CD4-positive, alpha-beta T cell treated with Interleukin-4 for 1 hour (primary cell): ENCODE results near the gene ENGASE.

ENCODE experiments used
- DNase-seq, 2 donors: peaks; one replicate each; pipeline ENCODE4 v3.0.0-alpha.2; 2020 to 2022

The ENGASE gene

DNA sequence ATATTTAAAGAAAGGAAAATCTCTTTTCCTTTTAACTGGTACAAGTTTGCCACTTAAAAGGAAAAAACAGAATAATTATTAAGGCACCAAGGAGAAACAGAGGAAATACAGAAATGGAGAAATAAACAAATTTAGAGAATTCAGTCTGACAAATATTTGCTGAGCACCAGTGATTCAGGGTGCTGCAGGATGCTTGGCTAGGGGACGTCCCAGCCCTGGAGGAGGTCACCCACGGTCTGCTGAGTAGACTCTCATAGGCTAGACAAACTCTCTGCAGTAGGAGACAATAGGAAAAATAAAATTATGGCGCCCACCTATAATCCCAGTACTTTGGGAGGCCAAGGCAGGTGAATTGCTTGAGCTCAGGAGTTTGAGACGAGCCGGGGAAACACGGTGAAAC, 34.7 kb upstream of the ENGASE start:
- DNase-seq, result no peak

DNA sequence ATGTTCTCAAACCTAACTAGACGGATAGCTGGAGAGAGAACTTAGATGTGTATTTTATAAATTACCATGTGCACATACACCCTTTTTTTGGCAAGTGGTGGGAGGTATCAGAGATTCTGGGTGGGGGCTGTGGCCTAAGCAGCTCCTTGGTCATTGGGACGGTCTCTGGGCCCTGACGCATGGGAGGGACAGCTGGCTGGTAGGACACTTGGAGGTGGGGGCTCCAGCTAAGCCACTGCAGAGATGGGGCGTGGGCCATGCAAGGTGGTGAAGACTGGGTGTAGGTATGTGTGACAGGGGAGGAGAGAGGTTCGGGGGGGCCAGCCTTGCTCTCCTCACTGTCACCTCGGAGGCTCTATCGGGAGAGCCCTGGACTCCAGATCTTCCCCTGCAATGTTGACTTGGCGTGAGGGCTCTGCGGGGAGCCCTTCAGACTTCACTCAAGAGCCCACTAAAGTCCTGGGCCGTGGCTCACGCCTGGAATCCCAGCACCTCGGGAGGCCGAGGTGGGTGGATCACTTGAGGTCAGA, 33.5 kb upstream of the ENGASE start:
- DNase-seq, result no peak

DNA sequence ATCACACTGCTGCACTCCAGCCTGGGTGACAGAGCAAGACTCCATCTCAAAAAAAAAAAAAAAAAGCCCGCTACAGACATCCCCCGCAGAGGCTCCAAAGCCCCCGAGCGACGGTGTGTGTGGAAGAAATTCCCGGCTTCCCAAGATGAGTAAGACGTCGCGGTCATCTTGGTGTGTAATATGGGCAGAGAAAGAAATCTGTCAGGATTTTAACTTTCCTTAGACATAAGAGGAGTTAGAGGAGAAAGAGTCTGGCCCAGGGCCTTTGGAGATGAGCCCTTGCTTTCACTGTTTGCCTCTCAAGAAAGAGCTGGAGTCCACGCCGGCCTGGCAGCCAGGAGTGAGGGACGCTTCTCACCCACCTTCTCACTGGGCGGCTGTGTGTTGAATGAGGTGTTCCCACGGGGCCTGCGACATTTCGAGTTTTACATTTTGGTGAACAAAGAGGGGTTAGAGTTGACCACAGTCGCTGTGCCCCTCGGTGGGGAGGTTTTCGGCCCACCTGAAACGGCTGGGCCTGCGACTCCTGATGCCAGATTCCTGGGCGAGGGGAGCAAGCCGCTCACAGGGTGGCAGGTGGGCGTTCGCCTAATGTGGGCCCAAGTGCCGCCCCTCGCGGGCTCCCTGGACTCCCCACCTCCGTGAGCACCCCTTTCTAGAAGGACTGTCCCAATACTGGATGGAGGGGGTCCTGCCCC, 32.8 kb upstream of the ENGASE start:
- DNase-seq, result no peak

DNA sequence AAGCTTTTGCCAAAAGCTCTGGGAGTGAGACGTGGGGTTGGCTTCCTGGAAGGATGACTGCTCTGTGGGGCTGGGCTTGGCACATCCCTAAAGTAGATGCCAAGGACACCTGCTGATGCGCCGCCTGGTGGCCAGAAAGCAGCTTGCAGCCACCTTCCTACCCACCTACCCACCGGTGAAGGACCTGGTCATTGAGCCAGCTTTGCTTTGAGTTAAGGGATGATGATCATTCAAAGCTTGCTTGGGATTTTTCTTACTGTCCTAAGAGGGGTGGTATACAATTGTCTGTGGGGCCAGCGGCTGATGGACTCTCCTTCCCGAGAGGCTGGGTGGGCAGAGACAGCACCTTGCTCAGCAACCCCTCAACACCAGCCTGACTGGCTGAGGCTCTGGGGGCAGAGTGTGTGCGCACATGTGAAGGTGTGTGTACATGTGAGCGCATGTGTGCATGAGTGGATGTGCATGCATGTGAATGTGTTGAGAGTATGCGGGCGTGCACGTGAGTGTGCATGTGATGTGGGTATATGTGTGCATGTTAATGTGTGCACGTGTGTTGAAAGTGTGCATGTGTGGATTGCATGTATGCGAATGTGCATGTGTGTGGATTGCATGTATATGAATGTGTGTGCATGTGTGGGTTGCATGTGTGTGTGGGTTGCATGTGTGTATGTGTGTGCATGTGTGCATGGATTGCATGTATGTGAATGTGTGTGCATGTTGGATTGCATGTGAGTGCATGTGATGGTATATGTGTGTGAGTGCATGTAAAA, 32.0 kb upstream of the ENGASE start:
- DNase-seq, result peak; percentile 58 to 64

DNA sequence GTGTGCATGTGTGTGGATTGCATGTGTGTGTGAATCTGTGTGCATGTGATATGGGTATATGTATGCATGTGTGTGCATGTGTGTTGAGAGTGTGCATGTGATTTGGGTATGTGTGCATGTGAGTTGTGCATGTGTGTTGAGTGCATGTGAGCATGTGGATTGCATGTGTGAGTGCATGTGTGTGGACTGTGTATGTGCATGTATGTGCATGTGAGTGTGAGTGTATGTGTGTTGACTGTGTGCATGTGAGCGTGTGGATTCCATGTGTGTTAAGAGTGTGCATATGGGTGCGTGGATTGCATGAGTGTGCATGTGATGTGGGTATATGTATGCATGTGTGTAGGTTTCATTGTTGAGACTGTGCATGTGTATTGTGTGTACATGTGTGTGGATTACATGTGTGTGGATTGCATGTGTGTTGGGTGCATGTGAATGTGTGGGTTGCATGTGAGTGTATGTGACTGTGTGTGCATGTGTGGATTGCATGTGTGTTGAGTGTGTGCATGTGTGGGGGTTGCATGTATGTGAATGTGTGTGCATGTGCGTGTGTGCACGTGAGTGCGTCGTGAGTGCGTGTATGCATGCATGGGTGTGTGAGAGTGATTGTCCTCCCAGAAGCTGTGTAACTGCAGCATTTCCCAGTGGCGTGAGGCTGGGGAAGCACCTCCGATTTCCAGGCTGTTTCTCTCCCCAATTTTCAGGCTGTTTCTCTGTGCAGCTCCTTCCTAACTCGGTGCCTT, 31.3 kb upstream of the ENGASE start:
- no peak for DNase-seq

DNA sequence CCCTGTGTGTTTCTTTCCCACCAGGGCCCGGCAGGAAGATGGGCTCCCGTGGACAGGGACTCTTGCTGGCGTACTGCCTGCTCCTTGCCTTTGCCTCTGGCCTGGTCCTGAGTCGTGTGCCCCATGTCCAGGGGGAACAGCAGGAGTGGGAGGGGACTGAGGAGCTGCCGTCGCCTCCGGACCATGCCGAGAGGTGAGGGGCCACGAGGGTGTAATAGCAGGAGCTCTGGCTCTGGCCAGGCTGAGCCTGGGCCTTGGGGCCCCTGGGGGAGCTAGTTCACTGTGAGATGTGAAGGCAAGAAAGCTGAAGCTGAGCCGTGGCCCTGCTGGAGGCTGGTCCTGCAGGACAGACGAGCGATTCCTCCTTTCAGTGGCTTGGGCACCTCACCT, 30.7 kb upstream of the ENGASE start:
- DNase-seq, result no peak

DNA sequence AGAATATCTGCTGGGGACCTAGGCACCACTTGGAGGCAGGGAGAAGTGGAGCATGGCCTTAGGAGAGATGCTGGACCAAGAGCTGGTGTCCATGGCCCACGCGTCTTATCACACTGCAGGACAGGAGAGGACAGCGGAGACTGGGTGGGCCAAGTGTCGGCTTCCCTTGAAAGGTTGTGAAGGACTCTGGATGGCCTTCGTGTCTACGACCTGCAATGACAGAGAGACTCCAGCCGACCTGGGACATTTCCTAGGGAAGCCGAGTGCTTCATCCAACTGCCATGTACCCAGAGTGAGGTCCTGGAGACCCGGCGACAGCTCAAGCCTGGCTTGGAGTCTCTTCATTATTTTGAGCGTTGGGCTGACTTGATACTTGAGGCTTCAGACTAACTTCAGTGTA, 30.2 kb upstream of the ENGASE start:
- no peak for DNase-seq

DNA sequence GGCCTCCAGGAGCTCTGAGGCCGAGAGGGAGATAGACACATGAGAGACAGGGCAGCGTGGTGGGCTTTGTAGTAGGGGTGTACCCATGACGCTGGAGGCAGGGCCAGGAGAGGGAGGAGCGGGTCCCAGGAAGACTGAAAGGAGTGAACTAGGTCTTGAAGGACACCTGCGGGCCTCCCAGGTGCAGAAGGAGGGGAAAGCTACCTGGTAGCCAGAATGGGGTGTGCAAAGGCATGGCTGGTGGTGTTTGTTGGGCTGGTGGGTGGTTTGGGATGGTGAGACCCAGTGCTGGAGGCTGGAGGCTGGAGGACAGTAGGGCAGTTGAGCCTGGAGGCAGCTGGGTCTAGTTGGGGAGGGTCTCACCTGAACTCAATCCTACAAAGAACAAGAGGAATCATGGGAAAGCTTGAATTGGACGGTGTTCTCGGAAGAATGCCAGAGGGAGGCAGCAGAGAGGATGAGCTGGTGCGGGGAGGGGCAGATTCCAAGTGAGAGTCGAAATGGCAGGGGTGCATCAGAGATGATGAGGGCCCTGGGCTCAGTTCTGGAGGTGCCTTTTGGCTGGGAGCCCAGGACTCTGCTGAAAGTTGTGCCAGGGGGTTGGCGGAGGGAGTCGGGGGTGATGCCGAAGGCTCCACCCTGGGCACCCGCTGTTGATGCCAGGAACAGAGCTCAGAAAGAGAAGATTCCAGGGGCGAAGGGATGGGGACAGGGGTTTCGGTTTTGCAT, 29.5 kb upstream of the ENGASE start:
- DNase-seq, result no peak

DNA sequence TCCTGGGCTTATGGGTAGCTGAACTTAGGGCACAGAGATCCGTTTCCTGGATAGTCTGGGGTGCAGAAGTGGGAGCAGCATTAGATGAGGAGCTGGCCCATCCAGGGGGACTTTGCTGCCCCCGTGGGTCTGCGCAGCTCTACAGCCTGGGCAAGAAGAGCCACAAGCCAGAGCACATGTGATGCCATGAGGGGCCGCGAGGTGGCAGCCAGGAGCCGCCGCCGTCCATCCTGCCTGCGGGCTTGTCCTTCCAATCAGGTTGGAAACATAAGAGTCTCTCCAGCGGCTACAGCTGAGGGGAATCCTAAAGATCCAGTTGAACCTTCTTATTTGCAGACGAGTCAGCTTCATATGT, 28.8 kb upstream of the ENGASE start:
- peak; percentile 57 to 59 for DNase-seq

DNA sequence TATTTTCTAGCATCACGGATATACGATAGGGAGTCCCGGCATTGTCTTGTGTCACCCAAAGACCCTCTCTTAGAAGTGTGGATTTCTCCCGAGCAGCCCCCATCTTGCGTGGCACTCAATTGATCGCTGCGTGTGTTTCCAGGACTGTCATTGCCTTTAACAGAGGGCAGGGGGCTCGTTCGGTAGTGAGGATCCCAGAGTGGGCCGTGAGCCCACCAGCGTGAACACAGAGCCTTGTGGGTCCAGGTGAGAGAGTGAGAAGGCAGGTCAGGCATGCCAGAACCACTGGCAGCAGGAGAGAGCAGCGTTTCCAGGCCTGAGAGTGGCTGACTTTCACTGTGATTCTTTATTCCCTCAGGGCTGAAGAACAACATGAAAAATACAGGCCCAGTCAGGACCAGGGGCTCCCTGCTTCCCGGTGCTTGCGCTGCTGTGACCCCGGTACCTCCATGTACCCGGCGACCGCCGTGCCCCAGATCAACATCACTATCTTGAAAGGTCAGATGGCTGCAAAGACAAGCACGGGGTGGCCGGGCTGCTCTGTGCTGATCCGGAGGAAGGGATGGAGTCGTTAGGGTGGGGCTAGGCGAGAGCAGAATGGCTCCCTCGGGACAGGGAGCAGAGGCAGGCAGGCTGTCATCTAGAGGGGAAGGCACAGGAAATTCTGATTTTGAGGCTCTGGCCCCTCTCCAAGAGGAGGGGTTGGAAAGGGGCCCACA, 28.3 kb upstream of the ENGASE start:
- no peak for DNase-seq

DNA sequence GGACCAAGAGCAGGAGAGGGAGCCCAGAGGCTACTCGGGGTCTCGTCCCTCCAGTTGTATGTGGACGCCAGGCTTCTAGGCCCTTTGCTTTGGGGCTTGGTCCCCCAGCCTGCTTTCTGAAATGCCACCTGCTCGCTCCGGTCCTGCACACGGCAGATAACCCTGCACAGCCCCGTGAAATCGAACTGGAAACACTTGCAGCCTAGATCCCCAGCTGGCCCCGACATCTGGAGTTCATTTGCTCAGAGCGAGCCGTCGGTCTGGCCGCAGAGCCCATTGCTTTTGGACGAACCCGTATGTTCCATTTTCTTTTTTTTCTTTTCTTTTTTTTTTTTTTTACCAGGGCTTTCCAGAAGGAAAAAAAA, 27.7 kb upstream of the ENGASE start:
- DNase-seq, result no peak

DNA sequence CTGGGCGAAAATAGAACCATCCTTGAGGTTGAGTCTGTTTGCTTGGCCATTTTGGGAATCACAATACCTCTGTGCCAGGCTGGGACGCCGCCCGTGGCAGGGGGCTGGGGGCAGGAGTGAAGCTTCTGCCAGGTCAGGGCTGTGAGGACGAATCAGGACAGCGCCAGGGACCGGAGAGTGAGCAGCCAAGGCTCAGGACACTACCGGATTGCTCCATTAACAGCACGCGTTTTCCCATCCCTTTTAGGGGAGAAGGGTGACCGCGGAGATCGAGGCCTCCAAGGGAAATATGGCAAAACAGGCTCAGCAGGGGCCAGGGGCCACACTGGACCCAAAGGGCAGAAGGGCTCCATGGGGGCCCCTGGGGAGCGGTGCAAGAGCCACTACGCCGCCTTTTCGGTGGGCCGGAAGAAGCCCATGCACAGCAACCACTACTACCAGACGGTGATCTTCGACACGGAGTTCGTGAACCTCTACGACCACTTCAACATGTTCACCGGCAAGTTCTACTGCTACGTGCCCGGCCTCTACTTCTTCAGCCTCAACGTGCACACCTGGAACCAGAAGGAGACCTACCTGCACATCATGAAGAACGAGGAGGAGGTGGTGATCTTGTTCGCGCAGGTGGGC, 27.2 kb upstream of the ENGASE start:
- no peak for DNase-seq

DNA sequence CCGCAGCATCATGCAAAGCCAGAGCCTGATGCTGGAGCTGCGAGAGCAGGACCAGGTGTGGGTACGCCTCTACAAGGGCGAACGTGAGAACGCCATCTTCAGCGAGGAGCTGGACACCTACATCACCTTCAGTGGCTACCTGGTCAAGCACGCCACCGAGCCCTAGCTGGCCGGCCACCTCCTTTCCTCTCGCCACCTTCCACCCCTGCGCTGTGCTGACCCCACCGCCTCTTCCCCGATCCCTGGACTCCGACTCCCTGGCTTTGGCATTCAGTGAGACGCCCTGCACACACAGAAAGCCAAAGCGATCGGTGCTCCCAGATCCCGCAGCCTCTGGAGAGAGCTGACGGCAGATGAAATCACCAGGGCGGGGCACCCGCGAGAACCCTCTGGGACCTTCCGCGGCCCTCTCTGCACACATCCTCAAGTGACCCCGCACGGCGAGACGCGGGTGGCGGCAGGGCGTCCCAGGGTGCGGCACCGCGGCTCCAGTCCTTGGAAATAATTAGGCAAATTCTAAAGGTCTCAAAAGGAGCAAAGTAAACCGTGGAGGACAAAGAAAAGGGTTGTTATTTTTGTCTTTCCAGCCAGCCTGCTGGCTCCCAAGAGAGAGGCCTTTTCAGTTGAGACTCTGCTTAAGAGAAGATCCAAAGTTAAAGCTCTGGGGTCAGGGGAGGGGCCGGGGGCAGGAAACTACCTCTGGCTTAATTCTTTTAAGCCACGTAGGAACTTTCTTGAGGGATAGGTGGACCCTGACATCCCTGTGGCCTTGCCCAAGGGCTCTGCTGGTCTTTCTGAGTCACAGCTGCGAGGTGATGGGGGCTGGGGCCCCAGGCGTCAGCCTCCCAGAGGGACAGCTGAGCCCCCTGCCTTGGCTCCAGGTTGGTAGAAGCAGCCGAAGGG, 26.4 kb upstream of the ENGASE start:
- DNase-seq, result no peak

DNA sequence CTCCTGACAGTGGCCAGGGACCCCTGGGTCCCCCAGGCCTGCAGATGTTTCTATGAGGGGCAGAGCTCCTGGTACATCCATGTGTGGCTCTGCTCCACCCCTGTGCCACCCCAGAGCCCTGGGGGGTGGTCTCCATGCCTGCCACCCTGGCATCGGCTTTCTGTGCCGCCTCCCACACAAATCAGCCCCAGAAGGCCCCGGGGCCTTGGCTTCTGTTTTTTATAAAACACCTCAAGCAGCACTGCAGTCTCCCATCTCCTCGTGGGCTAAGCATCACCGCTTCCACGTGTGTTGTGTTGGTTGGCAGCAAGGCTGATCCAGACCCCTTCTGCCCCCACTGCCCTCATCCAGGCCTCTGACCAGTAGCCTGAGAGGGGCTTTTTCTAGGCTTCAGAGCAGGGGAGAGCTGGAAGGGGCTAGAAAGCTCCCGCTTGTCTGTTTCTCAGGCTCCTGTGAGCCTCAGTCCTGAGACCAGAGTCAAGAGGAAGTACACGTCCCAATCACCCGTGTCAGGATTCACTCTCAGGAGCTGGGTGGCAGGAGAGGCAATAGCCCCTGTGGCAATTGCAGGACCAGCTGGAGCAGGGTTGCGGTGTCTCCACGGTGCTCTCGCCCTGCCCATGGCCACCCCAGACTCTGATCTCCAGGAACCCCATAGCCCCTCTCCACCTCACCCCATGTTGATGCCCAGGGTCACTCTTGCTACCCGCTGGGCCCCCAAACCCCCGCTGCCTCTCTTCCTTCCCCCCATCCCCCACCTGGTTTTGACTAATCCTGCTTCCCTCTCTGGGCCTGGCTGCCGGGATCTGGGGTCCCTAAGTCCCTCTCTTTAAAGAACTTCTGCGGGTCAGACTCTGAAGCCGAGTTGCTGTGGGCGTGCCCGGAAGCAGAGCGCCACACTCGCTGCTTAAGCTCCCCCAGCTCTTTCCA, 25.5 kb upstream of the ENGASE start:
- DNase-seq, result no peak

DNA sequence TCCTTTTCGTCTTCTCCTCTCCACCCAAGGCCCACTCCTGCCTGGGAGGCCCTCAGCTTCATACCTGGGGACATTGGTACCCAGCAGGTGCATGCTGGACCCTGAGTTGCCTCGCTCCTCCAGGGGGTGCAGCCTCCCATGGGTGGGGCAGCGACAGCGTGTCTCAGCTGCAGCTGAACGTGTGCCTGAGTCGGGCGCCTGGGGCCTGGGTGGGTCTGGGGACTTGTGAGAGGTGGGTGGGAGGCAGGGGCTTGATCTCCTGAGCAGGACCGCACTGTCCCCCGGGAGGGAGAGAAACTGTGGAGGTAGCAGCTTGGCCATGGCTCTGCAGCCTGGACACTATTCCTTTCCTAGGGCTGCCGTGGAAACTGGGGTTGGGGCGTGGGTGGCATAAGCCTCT, 24.8 kb upstream of the ENGASE start:
- DNase-seq, result no peak

DNA sequence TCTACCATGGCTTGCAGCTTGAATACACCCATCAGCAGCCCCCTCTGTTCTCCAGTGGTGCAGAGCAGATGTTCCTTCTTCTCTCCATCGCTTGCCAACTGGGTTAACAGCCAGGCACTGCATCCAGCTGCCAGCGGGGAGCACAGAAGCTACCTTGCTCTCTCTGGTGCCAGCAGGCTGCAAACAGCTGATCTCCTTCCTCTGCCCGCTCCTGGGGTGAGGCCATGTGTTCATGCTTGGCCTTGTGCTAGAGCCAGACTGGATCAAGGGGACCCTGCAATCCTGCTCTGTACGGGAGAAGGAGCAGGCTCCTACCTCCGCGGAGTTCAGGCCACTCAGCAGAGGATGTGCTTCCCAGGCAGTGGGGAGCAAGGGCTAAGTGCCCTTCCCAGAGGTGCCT, 24.1 kb upstream of the ENGASE start:
- no peak for DNase-seq

DNA sequence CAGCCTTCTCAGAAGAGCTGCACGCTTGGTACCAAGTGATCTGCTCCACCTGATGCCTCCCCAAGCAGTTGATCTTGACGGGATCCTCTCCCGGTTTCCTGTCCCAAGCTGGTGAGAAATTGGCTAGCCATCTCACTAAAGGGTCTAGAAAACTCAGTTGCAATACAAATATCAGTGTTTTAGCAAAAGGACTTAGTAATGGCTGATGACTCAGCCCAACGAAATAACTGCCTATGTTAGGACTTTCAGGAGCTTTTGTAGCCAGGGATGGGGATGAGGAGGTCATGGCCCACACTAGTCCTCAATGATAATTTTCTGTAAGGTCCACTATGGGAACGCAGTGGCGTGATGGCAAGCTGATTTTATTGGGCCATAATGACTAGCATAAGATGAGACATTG, 23.3 kb upstream of the ENGASE start:
- no peak for DNase-seq

DNA sequence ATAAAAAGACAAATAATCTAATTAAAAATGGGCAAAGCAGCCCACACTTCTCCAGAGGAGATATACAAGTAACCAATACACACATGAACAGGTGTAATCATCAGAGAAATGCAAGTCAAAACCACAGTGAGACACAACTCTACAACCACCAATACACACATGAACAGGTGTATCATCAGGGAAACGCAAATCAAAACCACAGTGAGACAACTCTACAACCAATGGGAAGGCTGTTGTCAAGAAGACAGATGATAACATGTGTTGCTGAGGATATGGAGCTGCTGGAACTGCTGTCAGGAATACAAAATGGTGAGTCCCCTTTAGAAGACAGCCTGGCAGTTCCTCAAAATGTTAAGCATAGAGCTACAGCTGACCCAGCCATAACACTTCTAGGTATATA, 22.5 kb upstream of the ENGASE start:
- no peak for DNase-seq

DNA sequence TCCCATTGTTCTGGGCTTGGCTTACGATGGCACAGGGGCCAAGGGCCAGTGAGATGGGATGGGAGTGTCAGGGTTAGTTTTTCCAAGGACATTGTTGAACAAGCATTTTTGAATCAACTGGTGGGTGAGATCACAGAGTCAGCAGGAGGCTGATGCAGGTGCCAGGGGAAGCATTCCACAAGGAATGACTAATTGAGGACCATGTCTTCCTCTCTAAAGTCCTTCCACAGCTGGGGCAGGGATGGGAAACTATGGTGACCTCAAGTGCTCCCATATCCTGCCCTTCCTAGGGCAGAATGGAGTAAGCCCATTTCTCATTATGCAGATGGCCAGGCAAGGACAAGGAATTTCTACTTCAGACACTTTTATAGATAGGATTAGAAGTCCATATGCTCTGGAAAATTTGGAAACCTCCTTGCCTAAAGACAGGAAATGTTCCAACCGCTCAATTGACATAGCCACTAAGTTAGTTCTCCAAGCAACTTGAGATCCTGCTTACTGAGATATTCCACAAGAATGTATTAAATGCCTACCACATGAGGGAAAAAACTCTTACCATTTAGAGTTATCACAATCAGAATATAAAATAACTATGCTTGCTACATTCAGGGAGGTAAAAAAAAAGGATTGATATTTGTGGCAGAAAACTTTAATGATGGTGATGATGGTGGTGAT, 21.2 kb upstream of the ENGASE start:
- no peak for DNase-seq
